Measurements from ENCODE around the gene PRKCE. TPM values are rescaled to one million over a fixed set of nuclear protein-coding genes. Genes with fewer than 3 reads are reported as not detected.

Gene PRKCE
- total RNA-seq, 1 donor from 2014 or later = 19.4 TPM

DNA sequence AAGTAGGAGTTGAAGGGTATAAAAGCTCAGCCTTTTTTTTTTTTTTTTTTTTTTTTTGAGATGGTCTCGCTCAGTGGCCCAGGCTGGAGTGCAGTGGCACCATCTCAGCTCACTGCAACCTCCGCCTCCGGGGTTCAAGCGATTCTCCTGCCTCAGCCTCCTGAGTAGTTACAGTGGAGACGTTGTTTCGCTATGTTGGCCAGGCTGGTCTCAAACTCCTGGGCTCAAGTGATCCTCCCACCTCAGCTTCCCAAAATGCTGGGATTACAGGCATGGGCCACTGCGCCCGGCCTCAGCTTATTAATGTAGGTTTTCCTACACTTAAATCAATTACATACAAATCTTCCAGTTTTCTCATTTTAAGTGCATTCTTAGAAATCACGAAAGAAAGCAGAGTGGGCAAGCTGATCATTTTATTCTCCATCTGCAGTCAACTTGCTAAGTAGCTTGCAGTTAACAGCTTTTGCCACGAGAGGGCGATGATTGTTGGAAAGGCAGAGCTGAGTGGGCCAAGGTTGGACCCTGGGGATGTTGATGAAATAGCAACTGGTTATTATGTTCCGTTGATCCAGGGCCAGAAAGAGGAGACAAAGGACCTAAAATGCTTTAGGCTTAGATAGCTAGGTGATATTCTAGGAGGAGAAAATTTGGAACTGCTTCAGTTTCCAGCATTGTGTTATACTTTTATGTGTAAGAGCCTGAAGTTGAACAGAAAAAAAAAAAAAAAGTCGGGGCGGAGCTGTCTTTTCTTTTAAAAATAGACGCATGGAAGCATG lies 411.4 kb downstream of the PRKCE start:
- intact Hi-C loops (cut with micrococcal nuclease) = loop anchor here (1.0 to 10.0 kb wide), 5 partner anchors 46 to 398 kb away; partner anchors contain the start of gene EPAS1

DNA sequence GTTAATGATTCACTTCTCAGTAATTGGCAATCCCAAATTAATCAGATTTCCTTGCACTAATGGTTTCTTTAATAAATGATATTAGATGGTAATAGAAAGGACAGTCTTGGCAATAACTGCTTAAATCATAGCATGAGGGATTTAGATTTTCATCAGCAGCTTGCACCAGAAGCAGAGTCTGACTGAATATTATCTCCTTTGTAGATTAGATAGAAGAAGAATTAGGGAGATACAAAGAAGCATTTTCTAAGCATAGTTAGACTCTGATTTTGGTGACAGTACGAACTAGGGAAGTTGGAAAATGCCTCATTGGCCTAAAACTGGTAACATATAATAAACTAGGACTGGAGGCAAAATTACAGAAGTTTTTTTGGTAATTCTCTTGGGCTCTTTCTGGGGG lies 412.9 kb downstream of the PRKCE start:
- intact Hi-C loops (cut with micrococcal nuclease) = loop anchor here (5.0 to 10.0 kb wide), 2 partner anchors 47 to 170 kb away; no protein-coding TSS in a partner anchor

DNA sequence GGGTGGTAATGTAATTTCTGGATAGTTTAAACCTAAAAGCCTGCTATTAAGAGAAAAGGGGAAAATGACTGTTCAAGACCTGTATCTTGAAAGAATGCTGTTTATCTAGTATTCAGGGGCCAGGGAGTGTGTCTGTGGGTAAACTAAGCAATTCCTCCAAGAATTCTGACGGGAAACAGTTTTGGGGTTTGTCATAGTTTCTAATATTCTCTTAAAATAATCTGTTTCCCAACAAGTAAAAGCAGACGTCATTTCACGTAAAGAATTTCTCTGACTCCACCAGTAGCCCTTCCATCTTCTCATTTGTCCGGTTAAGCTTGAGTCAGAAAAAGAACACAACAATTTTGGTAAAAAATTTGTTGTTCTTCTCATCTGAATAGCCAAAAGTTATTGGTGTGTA lies 413.7 kb downstream of the PRKCE start:
- intact Hi-C loops (cut with micrococcal nuclease) = loop anchor here (10.0 kb wide), 1 partner anchor 170 kb away; no protein-coding TSS in a partner anchor

- intact Hi-C loops (cut with micrococcal nuclease) = loop anchor here (10.0 kb wide), 1 partner anchor 169 kb away; no protein-coding TSS in a partner anchor
These were observed 414.6 kb downstream of the PRKCE start for GRCh38 chr2:46066116-46066515.

- intact Hi-C loops (cut with micrococcal nuclease) = loop anchor here (10.0 kb wide), 1 partner anchor 168 kb away; no protein-coding TSS in a partner anchor
These were observed 415.1 kb downstream of the PRKCE start for GRCh38 chr2:46066601-46067000.

- intact Hi-C loops (cut with micrococcal nuclease) = loop anchor here (10.0 kb wide), 1 partner anchor 168 kb away; no protein-coding TSS in a partner anchor
These were observed 415.6 kb downstream of the PRKCE start for GRCh38 chr2:46067062-46067461.

- intact Hi-C loops (cut with micrococcal nuclease) = loop anchor here (10.0 kb wide), 1 partner anchor 167 kb away; no protein-coding TSS in a partner anchor
These were observed 416.2 kb downstream of the PRKCE start for GRCh38 chr2:46067501-46068305.

DNA sequence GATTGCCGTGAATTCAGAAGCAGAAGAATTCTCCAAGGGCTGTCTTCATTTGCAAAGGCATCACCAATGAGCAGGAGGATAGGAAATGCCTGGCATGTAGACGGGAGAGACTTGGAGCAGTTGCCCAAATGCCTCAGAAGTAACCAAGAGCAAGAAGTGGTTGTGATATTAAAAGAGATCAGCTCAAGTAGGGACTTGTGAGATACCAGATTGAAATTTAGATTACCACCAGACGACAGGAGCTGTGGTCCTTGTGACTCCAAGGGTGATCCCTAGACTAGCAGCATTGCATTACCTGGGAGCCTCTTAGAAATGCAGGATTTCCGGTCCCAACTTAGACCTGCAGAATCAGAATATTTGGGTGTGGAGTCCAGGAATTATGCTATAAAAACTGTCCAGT lies 417.2 kb downstream of the PRKCE start:
- intact Hi-C loops (cut with micrococcal nuclease) = loop anchor here (10.0 kb wide), 1 partner anchor 166 kb away; no protein-coding TSS in a partner anchor

DNA sequence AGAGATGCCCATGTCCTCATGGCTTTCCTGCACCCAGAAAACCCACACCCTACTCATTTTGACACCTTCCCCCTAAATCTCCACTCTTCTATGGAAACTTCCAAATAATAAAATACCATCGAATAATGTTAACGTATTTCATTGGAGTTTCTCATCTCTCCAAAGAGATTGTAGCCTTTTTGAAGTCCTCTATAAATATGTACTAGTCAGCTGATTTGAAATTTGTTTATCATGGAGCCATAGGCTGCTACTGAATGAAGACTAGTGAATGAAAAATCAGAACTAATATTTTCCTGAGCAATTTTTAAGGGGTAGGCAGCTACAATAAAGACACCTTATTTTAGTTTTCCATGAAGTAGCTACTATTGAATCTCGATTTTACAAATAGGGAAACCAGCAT lies 419.6 kb downstream of the PRKCE start:
- intact Hi-C loops (cut with micrococcal nuclease) = no loop called here

GRCh38 chr2:46072101-46072820 lies 420.8 kb downstream of the PRKCE start:
- intact Hi-C loops (cut with micrococcal nuclease) = no loop called here

DNA sequence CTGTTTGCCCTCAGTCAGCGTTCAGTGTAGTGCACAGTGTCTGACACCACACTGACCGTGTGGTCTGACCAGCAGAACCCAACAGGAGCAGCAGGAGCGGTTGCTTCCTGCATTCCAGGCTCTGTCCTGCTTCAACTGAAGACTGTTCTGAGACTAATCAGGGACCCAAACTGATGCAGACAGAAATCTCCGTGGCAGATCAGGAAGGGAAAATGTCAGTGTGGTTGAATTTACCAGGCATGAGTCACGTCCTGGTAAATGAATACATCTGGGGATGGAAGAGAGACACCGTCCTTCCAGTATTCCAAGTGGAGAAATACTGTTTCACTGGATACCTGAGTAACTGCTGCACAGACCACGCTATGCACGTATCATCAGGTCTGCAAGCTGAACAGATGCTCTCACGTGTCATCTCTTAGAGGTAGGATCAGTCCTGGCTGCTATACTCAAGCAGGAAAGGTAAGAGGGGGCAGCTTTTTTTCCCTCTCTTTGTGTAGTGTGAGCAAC lies 422.1 kb downstream of the PRKCE start:
- intact Hi-C loops (cut with micrococcal nuclease) = no loop called here

GRCh38 chr2:46074501-46074900 lies 423.0 kb downstream of the PRKCE start:
- intact Hi-C loops (cut with micrococcal nuclease) = no loop called here

GRCh38 chr2:46075848-46076247 lies 424.4 kb downstream of the PRKCE start:
- intact Hi-C loops (cut with micrococcal nuclease) = no loop called here

- intact Hi-C loops (cut with micrococcal nuclease) = no loop called here
These were observed 424.8 kb downstream of the PRKCE start for GRCh38 chr2:46076251-46076650.

GRCh38 chr2:46076875-46077274 lies 425.4 kb downstream of the PRKCE start:
- intact Hi-C loops (cut with micrococcal nuclease) = no loop called here

DNA sequence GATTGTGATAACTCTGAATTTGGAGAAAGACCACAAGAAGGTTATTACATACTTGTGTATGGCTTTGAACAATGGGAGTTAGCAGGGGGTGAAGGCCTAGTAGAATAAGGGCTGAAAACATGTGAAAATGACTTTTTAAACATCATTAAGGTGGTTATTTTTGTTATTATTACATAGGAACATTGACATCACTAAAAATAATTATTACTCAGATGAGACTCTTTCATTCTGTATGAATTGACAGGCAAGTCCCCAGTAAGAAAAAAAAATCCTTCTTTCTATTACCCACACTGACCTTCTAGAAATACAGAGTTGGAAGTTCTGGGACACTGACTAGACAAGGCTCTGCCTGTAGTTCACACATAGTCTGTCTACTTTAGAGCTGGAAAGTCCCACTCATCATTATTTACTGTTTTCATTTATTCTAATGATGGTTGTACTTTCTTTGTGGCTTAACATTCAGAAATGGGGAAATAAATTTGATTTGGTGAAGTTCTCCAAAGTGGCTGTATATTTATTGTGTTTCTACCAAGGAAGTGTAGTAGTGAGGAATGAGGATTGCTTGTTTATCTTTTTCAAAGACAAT lies 426.1 kb downstream of the PRKCE start:
- intact Hi-C loops (cut with micrococcal nuclease) = no loop called here

- intact Hi-C loops (cut with micrococcal nuclease) = no loop called here
These were observed 428.6 kb downstream of the PRKCE start for GRCh38 chr2:46079985-46080560.

GRCh38 chr2:46082531-46083485 lies 431.3 kb downstream of the PRKCE start:
- intact Hi-C loops (cut with micrococcal nuclease) = no loop called here

- intact Hi-C loops (cut with micrococcal nuclease) = no loop called here
These were observed 435.1 kb downstream of the PRKCE start for GRCh38 chr2:46086578-46087070.

All from T-helper 2 cell treated with Interferon-gamma antibody and Interleukin-4, amounts not matched to agents 100 ng/mL and 5 ng/mL, for 36 hours (primary cell).